NCI-H128 (cell line): ENCODE data around the gene ZCWPW2.

Source experiments
- DNase-seq: peaks from one replicate; lab custom pipeline; 2025; ENCODE audit not compliant: unreplicated experiment; lab: John Stamatoyannopoulos, UW

The ZCWPW2 gene

GRCh38 chr3:28349469-28350000 is 1.0 kb downstream of the ZCWPW2 start:
- no peak for DNase-seq

DNA sequence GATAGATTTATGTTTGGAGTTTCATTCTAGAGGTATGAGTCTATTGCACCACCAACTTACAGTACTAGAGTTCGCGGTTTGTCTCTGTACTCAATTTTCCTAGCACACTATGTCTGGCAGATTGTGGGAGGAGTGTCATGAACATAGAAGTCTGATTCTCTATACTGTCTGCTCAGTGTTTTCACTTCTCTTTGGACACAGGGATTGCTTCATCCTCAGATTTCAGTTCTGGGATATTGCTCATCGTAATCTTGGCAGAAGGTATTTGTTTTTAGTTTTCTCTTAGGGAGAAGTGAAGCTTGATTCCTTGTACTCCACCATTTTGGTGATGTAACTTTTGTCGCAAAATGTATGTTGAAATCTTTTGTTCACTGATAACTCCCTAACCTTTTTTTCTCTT is 27.9 kb downstream of the ZCWPW2 start:
- DNase-seq: no peak

DNA sequence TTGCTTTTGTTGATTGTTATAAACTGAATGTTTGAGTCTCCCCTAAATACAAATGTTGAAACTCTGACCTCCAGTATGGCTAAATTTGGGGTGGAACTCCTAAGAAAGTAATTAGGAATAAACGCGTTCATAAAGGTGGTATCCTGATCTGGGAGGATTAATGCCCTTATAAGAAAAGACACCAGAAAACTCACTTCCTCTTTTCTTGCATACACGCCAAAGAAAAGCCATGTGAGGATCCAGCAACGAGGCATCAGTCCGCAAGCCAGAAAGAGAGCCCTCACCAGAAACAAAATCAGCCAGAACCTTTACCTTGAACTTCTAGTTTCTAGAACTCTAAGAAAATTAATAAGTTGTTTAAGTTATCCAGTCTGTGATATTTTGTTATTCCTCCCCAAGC is 37.5 kb downstream of the ZCWPW2 start:
- no peak for DNase-seq

DNA sequence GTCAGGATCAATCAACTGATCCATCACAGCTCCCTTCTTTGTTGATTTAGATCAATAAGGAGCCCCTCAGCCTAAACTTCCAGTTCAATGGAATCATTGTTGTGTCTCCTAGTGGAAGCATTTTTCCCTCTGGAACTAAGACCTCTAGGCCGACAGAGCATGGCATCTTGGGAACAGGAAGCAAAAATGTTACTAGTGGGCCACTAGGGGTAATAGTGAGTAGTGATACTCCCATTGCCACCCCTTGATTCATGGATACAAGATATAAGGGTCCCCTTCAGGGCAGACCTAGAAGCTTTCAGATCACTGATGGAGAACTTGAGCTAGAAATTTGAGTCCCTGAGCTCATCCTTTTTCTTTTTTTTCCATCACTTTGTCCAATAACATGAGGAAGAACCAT is 40.5 kb downstream of the ZCWPW2 start:
- no peak for DNase-seq

GRCh38 chr3:28399206-28399605 is 50.7 kb downstream of the ZCWPW2 start:
- no peak for DNase-seq

DNA sequence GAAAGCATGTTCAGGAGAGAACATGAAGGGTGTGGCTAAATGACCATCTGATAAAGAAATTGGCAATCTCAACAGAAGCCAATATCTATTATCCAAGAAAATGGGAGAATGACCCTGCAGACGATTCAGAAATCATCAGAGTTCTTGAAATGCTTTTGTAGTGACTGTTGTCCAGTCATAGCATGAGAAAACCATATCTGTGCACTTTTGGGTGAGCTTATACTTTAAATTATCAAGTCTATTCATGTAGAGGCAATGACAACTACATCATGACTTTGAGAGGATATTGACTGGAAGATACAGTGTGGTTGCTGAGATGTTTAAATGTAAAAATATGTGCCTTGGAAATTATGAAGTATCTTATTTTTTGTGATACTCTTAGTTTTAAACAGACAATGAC is 57.7 kb downstream of the ZCWPW2 start:
- DNase-seq: no peak

DNA sequence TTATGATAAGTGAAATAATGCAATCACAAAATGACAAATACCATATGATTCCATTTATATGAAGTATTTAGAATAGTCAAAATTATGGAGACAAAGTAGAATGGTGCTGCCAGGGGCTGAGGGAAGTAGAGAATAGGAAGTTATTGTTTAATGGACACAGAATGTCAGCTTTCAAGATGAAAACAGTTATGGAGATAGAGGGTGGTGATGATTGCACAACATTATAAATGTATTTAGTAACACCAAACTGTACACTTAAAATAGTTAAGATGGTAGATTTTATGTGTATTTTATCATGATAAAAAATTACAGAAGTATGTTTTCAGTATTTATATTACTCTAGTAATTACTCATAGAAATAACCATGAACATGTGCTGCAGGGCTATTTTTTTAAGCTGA is 100.9 kb downstream of the ZCWPW2 start:
- no peak for DNase-seq

- no peak for DNase-seq
Observed at GRCh38 chr3:28462866-28463265, 114.3 kb downstream of the ZCWPW2 start.

GRCh38 chr3:28467414-28467813 is 118.9 kb downstream of the ZCWPW2 start:
- no peak for DNase-seq

DNA sequence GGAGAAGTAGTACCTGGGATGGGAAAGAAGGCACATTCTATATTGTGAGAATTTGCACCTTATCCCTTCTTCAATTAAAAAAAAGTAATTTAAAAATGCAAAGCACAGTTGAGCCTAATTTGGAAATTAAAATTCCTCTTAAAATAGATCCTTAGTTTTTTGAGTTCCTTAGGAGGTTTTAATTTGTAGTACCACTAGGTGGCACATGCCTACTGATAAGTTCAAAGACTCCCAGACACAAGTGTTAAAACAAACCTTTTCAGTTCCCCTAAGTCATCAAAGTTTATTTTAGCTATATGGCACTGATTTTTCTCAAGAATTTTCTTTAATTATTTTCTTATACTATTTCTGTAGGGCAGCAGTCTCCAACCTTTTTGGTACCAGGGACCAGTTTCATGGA is 127.7 kb downstream of the ZCWPW2 start:
- no peak for DNase-seq

DNA sequence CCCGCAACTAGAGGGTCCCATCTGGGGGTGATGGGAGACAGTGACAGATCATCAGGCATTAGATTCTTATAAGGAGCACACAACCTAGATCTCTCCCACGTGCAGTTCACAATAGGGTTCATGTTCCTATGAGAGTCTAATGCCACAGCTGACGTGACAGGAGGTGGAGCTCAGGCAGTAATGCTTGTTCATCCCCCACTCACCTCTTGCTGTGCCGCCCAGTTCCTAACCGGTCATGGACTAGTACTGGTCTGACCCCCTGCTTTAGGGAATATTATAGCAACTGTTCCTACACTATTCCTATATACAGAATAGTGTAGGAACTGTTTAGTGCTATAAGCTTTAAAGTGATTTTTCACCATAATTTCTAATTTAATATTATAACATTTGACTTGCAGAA is 128.2 kb downstream of the ZCWPW2 start:
- DNase-seq: no peak

GRCh38 chr3:28485164-28485563 is 136.6 kb downstream of the ZCWPW2 start:
- no peak for DNase-seq

DNA sequence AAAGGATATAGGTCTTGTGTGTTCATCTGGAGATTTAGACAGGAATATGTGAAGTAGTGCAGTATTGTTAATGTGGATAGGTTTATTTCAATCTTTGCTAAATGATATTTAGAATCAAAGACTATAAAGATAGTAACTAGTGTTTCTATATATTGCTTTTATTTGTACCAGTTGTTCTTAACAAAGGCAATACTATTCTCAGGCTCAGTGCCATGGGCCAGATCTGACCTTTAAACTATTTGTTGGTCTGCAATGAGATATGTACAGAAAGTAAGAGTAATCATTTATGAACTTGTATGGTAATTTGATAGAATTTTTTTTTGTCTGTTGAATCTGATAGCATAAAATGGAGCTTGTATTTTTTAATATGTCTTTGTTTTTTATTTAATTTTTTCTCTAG is 146.8 kb downstream of the ZCWPW2 start:
- no peak for DNase-seq

DNA sequence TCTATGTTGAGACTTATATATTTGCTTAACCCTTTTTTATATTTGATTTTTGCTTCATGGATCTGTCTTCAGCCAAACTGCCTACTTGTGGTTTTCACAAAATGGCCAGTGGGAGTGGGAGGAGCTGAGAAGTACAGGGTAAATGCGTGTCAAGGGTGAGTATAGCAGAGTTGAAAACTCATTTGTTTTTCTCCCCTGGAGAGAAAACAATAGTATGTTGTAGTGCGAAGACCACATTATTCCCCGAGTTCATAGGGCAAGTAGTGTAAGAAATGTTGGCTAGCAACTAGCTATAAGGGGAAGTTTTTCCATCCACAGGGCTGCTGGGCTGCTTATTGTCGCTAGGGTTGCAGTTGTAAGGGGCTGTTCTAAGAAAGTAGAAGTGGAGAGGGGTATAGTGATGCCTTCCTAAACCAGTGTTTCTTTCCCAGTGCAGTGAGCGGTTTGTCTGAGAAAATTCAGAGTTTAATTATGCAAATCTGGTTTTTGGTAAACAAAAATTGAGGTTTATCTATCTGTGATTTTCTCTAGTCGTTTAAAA is 153.9 kb downstream of the ZCWPW2 start:
- no peak for DNase-seq

GRCh38 chr3:28504976-28505375 is 156.5 kb downstream of the ZCWPW2 start:
- DNase-seq: no peak

- DNase-seq: no peak
Observed at GRCh38 chr3:28521663-28522062, 173.1 kb downstream of the ZCWPW2 start.

GRCh38 chr3:28542351-28542750 is 193.8 kb downstream of the ZCWPW2 start:
- no peak for DNase-seq

- no peak for DNase-seq
Observed at GRCh38 chr3:28544236-28544635, 195.7 kb downstream of the ZCWPW2 start.

- DNase-seq: no peak
Observed at GRCh38 chr3:28544831-28545230, 196.3 kb downstream of the ZCWPW2 start.

GRCh38 chr3:28547677-28548076 is 199.2 kb downstream of the ZCWPW2 start:
- no peak for DNase-seq

DNA sequence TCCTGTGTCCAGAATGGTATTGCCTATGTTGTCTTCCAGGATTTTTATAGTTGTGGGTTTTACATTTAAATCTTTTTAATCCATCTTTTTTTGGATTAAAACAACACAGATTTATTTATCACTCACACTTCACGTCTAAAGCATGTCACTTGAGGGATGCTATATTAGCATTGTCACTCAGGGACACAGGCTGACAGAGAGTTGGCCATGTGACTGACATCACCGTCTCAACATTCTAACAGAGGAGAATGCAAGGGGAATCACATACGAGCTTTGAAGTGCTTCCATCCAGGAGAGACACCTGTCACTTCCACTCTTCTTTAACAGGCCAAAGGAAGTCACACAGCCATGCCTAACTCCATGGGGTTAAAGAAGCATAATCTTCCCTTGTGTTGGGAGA is 204.7 kb downstream of the ZCWPW2 start:
- DNase-seq: no peak

DNA sequence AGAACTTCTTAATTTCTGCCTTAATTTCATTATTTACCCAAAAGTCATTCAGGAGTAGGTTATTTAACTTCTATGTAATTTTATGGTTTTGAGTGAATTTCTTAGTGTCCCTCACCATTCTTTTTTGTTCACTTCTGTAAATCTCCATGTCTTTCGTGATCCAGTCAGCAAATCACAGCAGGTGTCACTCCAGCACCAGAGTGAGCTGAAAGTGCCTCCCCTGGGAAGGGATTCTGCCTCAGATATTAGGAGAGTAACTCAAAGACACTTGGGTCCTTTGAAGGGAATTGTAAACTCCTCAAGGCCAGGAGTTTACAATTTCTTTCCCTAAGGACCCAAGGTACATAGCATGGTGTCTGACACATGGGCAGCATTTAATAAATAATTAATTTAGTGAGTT is 207.7 kb downstream of the ZCWPW2 start:
- DNase-seq: no peak

DNA sequence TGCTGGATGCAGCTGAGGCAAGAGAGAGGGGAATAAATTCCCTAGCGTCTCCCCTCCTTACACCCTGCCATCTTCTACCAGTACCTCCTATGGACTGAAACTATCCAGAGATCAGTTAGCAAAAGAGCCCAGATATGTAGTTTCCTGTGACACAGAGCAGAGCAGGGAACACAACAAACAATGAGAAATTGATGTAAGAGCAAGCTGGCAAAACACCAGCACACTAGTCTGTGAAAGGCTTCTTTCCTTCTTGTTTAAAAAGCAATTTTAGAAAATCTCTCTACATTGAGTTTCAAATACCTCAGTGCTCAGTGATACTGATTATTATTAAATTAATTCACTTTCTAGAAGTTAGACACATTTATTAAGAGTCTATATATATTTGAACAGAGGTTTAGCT is 215.7 kb downstream of the ZCWPW2 start:
- DNase-seq: no peak

GRCh38 chr3:28569357-28569756 is 220.8 kb downstream of the ZCWPW2 start:
- DNase-seq: no peak
